GM19438 (cell line): ENCODE measurements around the gene GPC3.
"Not testable (repeated sequence)": the region's sequence is repeated elsewhere in the genome, so short reads cannot be mapped to it uniquely, and the experiment has no call there.

ENCODE experiments used
- ATAC-seq: cut with Tn5 transposase; IDR thresholded peaks from one replicate; pipeline ENCODE4 v1.9.1; 2021; ENCODE audit warnings: low read depth; ENCODE audit not compliant: unreplicated experiment

Gene GPC3

GRCh38 chrX:133541021-133541420, 444.4 kb downstream of the GPC3 start:
- no peak for ATAC-seq

- ATAC-seq = no peak
Measured at GRCh38 chrX:133538148-133538547, 447.2 kb downstream of the GPC3 start.

GRCh38 chrX:133537142-133537541, 448.3 kb downstream of the GPC3 start:
- ATAC-seq = no peak

GRCh38 chrX:133535066-133535465, 450.3 kb downstream of the GPC3 start:
- ATAC-seq = no peak

- ATAC-seq = no peak
Measured at GRCh38 chrX:133534172-133534571, 451.2 kb downstream of the GPC3 start.

GRCh38 chrX:133533249-133533648, 452.1 kb downstream of the GPC3 start:
- no peak for ATAC-seq

GRCh38 chrX:133530960-133531359, 454.4 kb downstream of the GPC3 start:
- no peak for ATAC-seq

- no peak for ATAC-seq
Measured at GRCh38 chrX:133529578-133529977, 455.8 kb downstream of the GPC3 start.

- ATAC-seq = no peak
Measured at GRCh38 chrX:133527825-133528224, 457.6 kb downstream of the GPC3 start.

- no peak for ATAC-seq
Measured at GRCh38 chrX:133527415-133527814, 458.0 kb downstream of the GPC3 start.

GRCh38 chrX:133526773-133527172, 458.6 kb downstream of the GPC3 start:
- not testable (repeated sequence) for ATAC-seq

- ATAC-seq = no peak
Measured at GRCh38 chrX:133523526-133523925, 461.9 kb downstream of the GPC3 start.

- ATAC-seq = no peak
Measured at GRCh38 chrX:133523081-133523487, 462.3 kb downstream of the GPC3 start.

GRCh38 chrX:133516686-133517085, 468.7 kb downstream of the GPC3 start:
- ATAC-seq = no peak

GRCh38 chrX:133514486-133514885, 470.9 kb downstream of the GPC3 start:
- ATAC-seq = no peak

GRCh38 chrX:133513123-133513522, 472.3 kb downstream of the GPC3 start:
- no peak for ATAC-seq

GRCh38 chrX:133511041-133511440, 474.4 kb downstream of the GPC3 start:
- no peak for ATAC-seq

GRCh38 chrX:133497356-133497755, 488.0 kb downstream of the GPC3 start:
- no peak for ATAC-seq

- no peak for ATAC-seq
Measured at GRCh38 chrX:133495464-133496391, 489.7 kb downstream of the GPC3 start.

- no peak for ATAC-seq
Measured at GRCh38 chrX:133493366-133493765, 492.0 kb downstream of the GPC3 start.

- no peak for ATAC-seq
Measured at GRCh38 chrX:133490955-133491354, 494.4 kb downstream of the GPC3 start.
